SK-N-MC (cell line): Measurements from ENCODE around the gene POMGNT1.

Source experiments
- EZH2 ChIP-seq: fragments of 200-600 bp; sonication (generic); IDR thresholded peaks from one replicate; pipeline ENCODE4 v1.6.1; 2017; ENCODE audit warnings: antibody characterized with exemption
- POLR2AphosphoS5 ChIP-seq: IDR thresholded peaks from 2 replicates; pipeline ENCODE4 v1.6.1; 2012; ENCODE audit warnings: mild to moderate bottlenecking, low read depth, low read length, borderline replicate concordance

DNA sequence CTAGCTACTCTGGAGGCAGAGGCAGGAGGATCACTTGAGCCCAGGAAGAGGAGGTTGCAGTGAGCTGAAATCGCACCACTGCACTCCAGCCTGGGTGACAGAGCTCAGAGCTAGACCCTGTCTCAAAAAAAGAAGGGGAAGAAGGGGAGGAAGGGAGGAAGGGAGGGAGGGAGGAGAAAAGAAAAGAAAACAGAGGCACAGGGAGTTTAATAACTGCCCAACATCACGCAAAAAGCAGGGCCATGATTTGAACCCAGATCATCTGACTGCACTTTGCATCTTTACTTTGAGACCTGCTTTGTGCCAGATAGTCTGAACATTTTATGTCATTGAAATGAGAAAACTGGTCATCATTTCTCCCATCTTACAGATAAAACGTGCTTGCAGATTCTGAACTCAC lies 6.9 kb upstream of the POMGNT1 start:
- TF ChIP-seq POLR2AphosphoS5 (no peak), EZH2 (no peak)
